Memory B cell (primary cell): ENCODE data around the gene FDX2.
A peak's percentile ranks its signal among the peaks of the same experiment; 100 is the strongest.

Experiments used
- ATAC-seq: fragments of 150-1000 bp; cut with Tn5 transposase; 2 replicates; pipeline ENCODE4 v1.10.0; 2021; ENCODE audit warnings: low read depth, mild to moderate bottlenecking, moderate library complexity
- DNase-seq, 2 donors: peaks; one replicate each; pipeline ENCODE4 v3.0.0; 2022; ENCODE audit warnings: low spot score in 2 of 2
- H3K27ac Mint-ChIP-seq: one replicate; pipeline ENCODE4 v1.8.0; 2022; ENCODE audit warnings: mild to moderate bottlenecking, moderate library complexity, mixed read lengths
- H3K27me3 Mint-ChIP-seq: one replicate; pipeline ENCODE4 v1.8.0; 2022; ENCODE audit warnings: mixed read lengths
- H3K36me3 Mint-ChIP-seq: one replicate; pipeline ENCODE4 v1.8.0; 2022; ENCODE audit warnings: mild to moderate bottlenecking, mixed read lengths
- H3K4me1 Mint-ChIP-seq: one replicate; pipeline ENCODE4 v1.8.0; 2022; ENCODE audit warnings: mixed read lengths
- H3K4me3 Mint-ChIP-seq: one replicate; pipeline ENCODE4 v1.8.0; 2022; ENCODE audit warnings: mild to moderate bottlenecking, moderate library complexity, mixed read lengths
- H3K9me3 Mint-ChIP-seq: one replicate; pipeline ENCODE4 v1.8.0; 2022; ENCODE audit warnings: mixed read lengths

FDX2 gene

DNA sequence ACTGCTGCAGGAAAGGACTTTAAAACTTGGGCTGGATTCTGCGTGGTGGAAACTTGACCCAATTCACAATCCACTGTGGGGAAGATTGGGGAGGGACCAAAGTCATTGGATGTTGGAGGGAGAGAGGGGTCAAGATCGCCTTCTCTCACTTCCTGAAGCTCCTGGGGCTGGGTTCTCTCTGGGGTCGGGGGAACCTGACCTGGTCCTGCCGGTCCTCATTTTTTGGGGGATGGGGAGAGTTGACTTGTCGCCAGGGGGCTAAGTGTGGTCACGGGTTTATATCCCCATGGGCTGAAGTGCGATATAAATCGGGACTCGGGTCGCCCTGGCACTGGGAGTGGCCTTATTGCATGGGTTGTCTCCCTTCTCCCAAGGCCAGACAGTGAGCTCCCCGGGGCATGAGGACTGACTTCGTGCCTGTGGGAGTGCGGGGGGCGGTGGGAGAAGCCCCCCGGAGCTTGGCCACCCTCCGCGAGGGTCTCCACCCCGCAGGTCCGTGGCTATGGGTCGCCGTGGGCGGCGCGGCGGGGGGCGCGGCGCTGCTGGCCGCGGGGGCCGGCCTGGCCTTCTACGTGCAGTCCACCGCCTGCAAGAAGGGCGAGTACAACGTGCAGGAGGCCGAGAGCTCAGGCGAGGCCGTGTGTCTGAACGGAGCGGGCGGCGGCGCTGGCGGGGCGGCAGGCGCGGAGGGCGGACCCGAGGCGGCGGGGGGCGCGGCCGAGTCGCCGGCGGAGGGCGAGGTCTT, 19.8 kb downstream of the FDX2 start:
- peaks cover 15% of the 10 kb centered on the region for H3K27me3 Mint-ChIP-seq
- no peaks in the 10 kb centered on the region for H3K36me3 Mint-ChIP-seq
- H3K4me3 Mint-ChIP-seq = peak overlapping the region; percentile 80
- H3K9me3 Mint-ChIP-seq = no peaks in the 10 kb centered on the region
- peak overlapping the region; percentile 80 for H3K27ac Mint-ChIP-seq
- DNase-seq (no peak), ATAC-seq (no peak)
- peaks cover 18% of the 10 kb centered on the region for H3K4me1 Mint-ChIP-seq

DNA sequence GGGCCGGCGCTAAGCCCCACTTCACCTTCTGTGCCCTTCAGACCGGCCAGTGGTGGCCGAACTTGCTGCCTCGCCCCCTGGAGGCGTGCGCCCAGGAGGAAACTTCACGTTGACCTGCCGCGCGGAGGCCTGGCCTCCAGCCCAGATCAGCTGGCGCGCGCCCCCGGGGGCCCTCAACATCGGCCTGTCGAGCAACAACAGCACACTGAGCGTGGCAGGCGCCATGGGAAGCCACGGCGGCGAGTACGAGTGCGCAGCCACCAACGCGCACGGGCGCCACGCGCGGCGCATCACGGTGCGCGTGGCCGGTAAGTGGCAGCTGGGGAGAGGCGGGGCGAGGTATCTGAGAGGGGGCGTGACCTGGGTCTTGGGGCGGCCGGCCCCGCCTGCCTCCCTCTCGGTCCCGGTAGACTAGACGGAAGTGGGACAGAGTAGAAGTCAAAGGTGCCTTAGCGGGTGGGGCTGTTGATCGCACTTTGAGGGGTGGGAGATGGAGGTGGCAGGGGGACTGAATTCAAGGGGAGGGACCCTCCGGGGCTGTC, 20.4 kb downstream of the FDX2 start:
- peak overlapping the region; percentile 80 for H3K27ac Mint-ChIP-seq
- no peaks in the 10 kb centered on the region for H3K9me3 Mint-ChIP-seq
- DNase-seq (peak; percentile 65 to 72), ATAC-seq (peak; percentile 75)
- peak overlapping the region; percentile 80 for H3K4me3 Mint-ChIP-seq
- H3K27me3 Mint-ChIP-seq = peaks cover 19% of the 10 kb centered on the region
- H3K4me1 Mint-ChIP-seq = peaks cover 23% of the 10 kb centered on the region
- no peaks in the 10 kb centered on the region for H3K36me3 Mint-ChIP-seq

DNA sequence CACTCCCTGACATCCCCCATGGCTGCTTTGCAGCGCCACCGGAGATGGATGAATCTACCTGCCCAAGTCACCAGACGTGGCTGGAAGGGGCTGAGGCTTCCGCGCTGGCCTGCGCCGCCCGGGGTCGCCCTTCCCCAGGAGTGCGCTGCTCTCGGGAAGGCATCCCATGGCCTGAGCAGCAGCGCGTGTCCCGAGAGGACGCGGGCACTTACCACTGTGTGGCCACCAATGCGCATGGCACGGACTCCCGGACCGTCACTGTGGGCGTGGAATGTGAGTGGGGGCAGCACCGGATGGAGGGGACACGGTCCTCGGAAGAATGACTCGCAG, 21.5 kb downstream of the FDX2 start:
- no peaks in the 10 kb centered on the region for H3K9me3 Mint-ChIP-seq
- ATAC-seq (no peak), DNase-seq (no peak)

DNA sequence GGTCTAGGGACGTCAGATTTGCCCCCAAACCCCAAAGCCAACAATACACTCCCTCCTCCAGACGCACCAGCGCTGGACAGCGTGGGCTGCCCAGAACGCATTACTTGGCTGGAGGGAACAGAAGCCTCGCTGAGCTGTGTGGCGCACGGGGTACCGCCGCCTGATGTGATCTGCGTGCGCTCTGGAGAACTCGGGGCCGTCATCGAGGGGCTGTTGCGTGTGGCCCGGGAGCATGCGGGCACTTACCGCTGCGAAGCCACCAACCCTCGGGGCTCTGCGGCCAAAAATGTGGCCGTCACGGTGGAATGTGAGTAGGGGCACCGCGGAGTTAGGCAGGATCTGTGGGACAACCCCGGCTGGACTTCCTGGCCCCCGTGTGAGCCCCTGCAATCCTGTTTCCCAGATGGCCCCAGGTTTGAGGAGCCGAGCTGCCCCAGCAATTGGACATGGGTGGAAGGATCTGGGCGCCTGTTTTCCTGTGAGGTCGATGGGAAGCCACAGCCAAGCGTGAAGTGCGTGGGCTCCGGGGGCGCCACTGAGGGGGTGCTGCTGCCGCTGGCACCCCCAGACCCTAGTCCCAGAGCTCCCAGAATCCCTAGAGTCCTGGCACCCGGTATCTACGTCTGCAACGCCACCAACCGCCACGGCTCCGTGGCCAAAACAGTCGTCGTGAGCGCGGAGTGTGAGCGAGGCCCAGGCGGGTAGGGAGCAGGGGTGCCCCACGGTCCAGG, 22.0 kb downstream of the FDX2 start:
- DNase-seq = no peak
- no peak for ATAC-seq
- H3K4me1 Mint-ChIP-seq = peaks cover 31% of the 10 kb centered on the region
- H3K36me3 Mint-ChIP-seq = no peaks in the 10 kb centered on the region
- H3K9me3 Mint-ChIP-seq = no peaks in the 10 kb centered on the region
- no peak overlapping the region for H3K4me3 Mint-ChIP-seq
- H3K27ac Mint-ChIP-seq = peak overlapping the region; percentile 68
- peaks cover 22% of the 10 kb centered on the region for H3K27me3 Mint-ChIP-seq

More for the DNA sequence above, 21.5 kb downstream of the FDX2 start:
- Mint-ChIP-seq H3K27ac (no peak overlapping the region), H3K27me3 (peaks cover 21% of the 10 kb centered on the region), H3K4me3 (peak overlapping the region; percentile 47), H3K36me3 (no peaks in the 10 kb centered on the region), H3K4me1 (peaks cover 28% of the 10 kb centered on the region)

DNA sequence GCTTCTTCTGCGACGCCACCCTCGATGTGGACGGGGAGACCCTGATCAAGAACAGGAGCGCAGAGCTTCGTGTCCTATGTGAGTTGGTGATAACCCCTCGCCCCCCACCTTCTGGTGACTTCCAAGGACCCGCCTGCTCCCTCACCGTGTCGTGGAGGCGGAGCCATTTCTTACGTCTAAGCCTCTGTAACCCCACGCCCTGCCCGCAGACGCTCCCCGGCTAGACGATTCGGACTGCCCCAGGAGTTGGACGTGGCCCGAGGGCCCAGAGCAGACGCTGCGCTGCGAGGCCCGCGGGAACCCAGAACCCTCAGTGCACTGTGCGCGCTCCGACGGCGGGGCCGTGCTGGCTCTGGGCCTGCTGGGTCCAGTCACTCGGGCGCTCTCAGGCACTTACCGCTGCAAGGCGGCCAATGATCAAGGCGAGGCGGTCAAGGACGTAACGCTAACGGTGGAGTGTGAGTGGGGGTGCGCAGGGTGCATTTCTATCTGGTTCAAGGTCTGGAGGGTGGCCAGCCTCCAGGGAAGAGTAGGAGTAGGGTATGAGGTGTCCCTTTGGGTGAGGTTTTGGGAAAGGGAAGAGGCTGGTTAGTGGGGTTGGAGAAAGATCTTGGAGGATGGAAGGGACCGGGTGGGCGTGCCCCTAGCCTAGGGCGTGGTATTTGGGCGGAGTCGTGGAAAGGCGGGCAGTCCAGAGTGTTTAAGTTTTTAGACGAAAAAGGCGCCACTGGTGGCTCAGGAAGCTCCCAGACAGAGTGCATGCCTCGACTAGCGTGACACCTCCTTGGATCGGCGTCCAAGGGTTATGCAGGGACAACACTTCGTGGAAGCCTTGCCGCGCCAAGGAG, 22.8 kb downstream of the FDX2 start:
- Mint-ChIP-seq H3K4me1 (peaks cover 35% of the 10 kb centered on the region), H3K27me3 (peaks cover 24% of the 10 kb centered on the region), H3K27ac (peak overlapping the region; percentile 68), H3K4me3 (peak overlapping the region; percentile 33), H3K36me3 (no peaks in the 10 kb centered on the region), H3K9me3 (no peaks in the 10 kb centered on the region)
- ATAC-seq (no peak), DNase-seq (no peak)

DNA sequence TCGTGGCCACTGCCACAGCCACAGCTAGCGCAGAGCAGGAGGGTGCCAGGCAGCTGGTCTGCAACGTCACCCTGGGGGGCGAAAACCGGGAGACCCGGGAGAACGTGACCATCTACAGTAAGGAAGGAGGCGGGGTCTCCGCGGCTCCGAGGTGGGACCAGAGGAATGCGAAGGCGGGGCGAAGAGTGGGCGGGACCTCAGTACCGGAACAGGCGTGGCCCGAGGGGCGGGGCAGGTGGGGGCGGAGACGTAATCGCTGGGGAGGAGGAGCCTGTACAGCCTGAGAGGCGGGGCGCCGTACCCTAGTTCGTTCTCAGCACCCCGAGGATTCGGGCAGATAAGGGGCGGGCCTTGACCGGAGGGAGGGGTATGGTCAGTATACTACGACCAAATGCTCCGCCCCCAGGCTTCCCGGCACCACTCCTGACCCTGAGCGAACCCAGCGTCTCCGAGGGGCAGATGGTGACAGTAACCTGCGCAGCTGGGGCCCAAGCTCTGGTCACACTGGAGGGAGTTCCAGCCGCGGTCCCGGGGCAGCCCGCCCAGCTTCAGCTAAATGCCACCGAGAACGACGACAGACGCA, 23.5 kb downstream of the FDX2 start:
- H3K4me3 Mint-ChIP-seq = peak overlapping the region; percentile 81
- DNase-seq = peak; percentile 45 to 68
- peaks cover 27% of the 10 kb centered on the region for H3K27me3 Mint-ChIP-seq
- H3K36me3 Mint-ChIP-seq = no peaks in the 10 kb centered on the region
- H3K4me1 Mint-ChIP-seq = peaks cover 39% of the 10 kb centered on the region
- peak overlapping the region; percentile 85 for H3K27ac Mint-ChIP-seq
- no peaks in the 10 kb centered on the region for H3K9me3 Mint-ChIP-seq
- peak; percentile 31 for ATAC-seq

DNA sequence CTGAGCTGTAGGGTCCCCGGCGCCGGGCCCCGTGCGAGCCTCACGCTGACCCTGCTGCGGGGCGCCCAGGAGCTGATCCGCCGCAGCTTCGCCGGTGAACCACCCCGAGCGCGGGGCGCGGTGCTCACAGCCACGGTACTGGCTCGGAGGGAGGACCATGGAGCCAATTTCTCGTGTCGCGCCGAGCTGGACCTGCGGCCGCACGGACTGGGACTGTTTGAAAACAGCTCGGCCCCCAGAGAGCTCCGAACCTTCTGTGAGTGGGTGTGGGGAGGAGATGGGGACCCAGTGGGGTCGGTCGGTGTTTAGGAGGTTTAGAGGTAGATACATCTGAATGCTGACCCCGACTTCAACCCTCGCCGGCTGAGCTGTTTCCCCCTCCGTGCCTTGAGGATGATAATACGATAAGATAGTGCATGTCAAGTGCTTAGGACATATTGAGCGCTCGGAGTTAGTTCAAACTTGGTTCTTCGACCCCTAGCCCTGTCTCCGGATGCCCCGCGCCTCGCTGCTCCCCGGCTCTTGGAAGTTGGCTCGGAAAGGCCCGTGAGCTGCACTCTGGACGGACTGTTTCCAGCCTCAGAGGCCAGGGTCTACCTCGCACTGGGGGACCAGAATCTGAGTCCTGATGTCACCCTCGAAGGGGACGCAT, 24.1 kb downstream of the FDX2 start:
- Mint-ChIP-seq H3K27ac (peak overlapping the region; percentile 85), H3K27me3 (peaks cover 27% of the 10 kb centered on the region), H3K36me3 (no peaks in the 10 kb centered on the region), H3K4me3 (peak overlapping the region; percentile 81), H3K4me1 (peaks cover 39% of the 10 kb centered on the region), H3K9me3 (no peaks in the 10 kb centered on the region)
- ATAC-seq (no peak), DNase-seq (peak; percentile 33 to 61)

DNA sequence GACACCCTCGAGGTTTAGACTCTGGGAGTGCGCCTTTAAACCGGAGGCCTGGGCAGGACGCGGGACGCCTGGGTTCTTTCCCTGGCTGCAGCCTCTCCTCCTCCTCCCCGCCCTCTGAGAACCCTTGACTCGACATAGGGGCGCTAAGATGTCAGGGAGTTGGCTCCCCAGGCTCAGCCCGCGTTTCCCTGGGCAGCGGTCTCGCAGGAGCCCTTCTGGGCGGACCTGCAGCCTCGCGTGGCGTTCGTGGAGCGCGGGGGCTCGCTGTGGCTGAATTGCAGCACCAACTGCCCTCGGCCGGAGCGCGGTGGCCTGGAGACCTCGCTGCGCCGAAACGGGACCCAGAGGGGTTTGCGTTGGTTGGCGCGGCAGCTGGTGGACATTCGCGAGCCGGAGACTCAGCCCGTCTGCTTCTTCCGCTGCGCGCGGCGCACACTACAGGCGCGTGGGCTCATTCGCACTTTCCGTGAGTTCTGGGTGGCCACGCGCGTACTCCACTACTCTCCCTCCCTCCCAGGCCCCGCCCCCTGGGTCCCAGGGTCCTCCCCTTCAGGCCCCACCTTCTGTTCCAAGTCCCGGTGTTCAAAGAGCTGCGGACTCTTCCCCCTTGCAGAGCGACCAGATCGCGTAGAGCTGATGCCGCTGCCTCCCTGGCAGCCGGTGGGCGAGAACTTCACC, 24.8 kb downstream of the FDX2 start:
- Mint-ChIP-seq H3K27ac (peak overlapping the region; percentile 85), H3K9me3 (no peaks in the 10 kb centered on the region), H3K4me3 (peak overlapping the region; percentile 81), H3K4me1 (peaks cover 39% of the 10 kb centered on the region), H3K36me3 (no peaks in the 10 kb centered on the region), H3K27me3 (peaks cover 27% of the 10 kb centered on the region)
- DNase-seq (peak; percentile 42 to 48), ATAC-seq (peak; percentile 9)

DNA sequence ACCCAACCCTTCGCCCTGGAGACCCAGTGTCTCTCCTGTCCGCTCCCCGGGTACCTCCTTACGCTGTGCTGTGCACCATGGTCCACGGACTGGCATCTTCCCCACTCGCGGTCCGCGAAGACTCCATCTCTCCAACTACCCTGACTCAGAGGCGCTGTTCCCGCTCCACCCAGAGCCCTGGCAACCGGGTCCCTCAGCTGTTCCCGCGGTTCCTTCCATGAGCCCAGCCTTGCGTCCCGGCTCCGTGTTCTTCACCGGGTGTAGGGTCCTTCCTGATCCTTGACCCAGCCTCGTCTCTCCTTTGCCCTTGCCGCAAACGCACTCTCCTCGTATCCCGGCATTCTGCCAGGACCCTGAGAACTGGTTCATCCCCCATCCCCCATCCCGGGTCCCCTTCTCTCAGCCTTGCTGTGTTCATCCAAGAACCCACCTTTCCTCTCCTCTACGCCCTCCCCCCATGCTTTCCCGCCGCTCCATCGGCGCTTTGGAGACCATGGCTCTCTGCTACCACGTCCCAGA, 25.4 kb downstream of the FDX2 start:
- Mint-ChIP-seq H3K4me3 (peak overlapping the region; percentile 81), H3K36me3 (no peaks in the 10 kb centered on the region), H3K4me1 (peaks cover 36% of the 10 kb centered on the region), H3K9me3 (no peaks in the 10 kb centered on the region), H3K27me3 (peaks cover 24% of the 10 kb centered on the region), H3K27ac (peak overlapping the region; percentile 85)
- no peak for ATAC-seq
- peak; percentile 29 to 47 for DNase-seq

DNA sequence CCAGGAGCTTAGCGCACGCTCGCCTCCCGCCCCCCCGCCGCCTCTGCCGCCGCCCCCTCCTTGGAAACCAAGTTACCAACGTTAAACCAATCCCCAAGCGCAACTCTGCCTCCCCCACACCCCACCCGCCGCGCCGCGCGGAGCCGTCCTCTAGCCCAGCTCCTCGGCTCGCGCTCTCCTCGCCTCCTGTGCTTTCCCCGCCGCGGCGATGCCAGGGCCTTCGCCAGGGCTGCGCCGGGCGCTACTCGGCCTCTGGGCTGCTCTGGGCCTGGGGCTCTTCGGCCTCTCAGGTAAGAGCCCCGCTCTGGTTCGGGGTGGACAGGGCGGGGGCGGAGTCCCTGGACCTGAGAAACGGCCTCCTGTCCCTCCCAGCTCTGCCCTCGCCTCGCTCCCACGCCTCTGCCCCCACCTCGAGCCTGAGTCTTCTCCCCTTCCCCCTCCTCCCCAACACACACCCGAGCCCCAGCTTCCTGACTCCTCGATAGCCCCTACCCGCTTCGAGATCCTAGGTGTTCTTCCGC, 25.9 kb downstream of the FDX2 start, which contains the start of gene ICAM5:
Gene ICAM5 (plus strand): TSS at position 117 of the 521 bp plus-strand sequence. CDS start 92 bp downstream, at position 209.
- Mint-ChIP-seq H3K27me3 (peaks cover 23% of the 10 kb centered on the region), H3K9me3 (no peaks in the 10 kb centered on the region), H3K36me3 (peaks cover 5% of the 10 kb centered on the region), H3K27ac (peak within 1 kb of the TSS; percentile 85), H3K4me1 (peaks cover 34% of the 10 kb centered on the region), H3K4me3 (peak within 1 kb of the TSS; percentile 81)
- DNase-seq (peak in 1 of 2 donors; percentile 49), ATAC-seq (peak; percentile 14)

DNA sequence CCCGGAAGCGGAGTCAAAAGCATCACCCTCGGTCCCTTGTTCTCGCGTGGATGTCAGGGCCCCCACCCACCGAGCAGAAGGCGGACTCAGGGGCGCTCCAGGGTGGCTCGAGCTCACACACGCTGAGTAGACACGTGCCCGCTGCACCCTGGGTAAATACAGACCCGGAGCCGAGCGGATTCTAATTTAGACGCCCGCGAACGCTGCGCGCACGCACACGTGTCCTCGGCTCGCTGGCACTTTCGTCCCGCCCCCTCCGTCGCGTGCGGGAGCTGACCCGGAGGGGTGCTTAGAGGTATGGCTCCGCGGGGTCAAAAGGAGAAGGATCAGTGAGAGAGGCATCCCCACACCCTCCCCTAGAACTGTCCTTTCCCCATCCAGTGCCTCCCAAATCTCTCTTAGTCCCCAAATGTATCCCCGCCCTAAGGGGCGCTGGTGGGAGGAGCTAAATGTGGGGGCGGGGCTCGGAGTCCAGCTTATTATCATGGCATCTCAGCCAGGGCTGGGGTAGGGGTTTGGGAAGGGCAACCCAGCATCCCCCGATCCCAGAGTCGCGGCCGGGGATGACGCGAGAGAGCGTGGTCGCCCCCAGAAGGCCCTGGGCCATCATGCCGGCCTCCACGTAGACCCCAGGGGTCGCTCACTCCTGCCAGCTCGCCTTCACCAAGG, 26.5 kb downstream of the FDX2 start:
- Mint-ChIP-seq H3K9me3 (no peaks in the 10 kb centered on the region), H3K27ac (peak overlapping the region; percentile 31), H3K4me1 (peaks cover 34% of the 10 kb centered on the region), H3K36me3 (peaks cover 5% of the 10 kb centered on the region), H3K4me3 (peak overlapping the region; percentile 73), H3K27me3 (peaks cover 21% of the 10 kb centered on the region)
- peak; percentile 62 for ATAC-seq
- DNase-seq = peak; percentile 50 to 65

DNA sequence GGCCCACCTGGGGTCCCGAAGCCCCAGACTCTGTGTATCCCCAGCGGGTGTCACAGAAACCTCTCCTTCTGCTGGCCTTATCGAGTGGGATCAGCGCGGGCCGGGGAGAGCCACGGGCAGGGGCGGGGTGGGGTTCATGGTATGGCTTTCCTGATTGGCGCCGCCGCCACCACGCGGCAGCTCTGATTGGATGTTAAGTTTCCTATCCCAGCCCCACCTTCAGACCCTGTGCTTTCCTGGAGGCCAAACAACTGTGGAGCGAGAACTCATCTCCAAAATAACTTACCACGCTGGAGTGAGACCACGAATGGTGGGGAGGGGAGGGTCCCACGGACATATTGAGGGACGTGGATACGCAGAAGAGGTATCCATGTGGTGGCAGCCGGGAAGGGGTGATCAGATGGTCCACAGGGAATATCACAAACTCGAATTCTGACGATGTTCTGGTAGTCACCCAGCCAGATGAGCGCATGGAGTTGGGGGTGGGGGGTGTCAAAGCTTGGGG, 27.1 kb downstream of the FDX2 start:
- DNase-seq (no peak), ATAC-seq (no peak)
- H3K27ac Mint-ChIP-seq = peak overlapping the region; percentile 31
- H3K9me3 Mint-ChIP-seq = no peaks in the 10 kb centered on the region
- H3K4me1 Mint-ChIP-seq = peaks cover 34% of the 10 kb centered on the region
- peaks cover 8% of the 10 kb centered on the region for H3K36me3 Mint-ChIP-seq
- H3K27me3 Mint-ChIP-seq = peaks cover 21% of the 10 kb centered on the region
- peak overlapping the region; percentile 73 for H3K4me3 Mint-ChIP-seq
